ENCODE measurements around the gene KIF3C. TPM values are rescaled to one million over a fixed set of nuclear protein-coding genes. Genes with fewer than 3 reads are reported as not detected.
"Not testable (repeated sequence)": the region's sequence is repeated elsewhere in the genome, so short reads cannot be mapped to it uniquely, and the experiment has no call there.

KIF3C gene
- total and polyA plus RNA-seq, 10 of the 15 experiments (the other 5 are each of a cell fraction or from before 2014, with no cell fraction given) = 0.10 to 0.63 (median 0.46) TPM

- TF ChIP-seq ZNF274 (IDR thresholded peaks at IDR 0.05; ENCODE audit: insufficient read depth, insufficient read length) = no peak
- TF ChIP-seq IKZF1 (conservative IDR thresholded peaks at IDR 0.05) = no peak
- no peak for TF ChIP-seq DPF2 (IDR thresholded peaks at IDR 0.05)
Measured at GRCh38 chr2:25912851-25913695, 69.2 kb downstream of the KIF3C start (continued).

- RAD21 ChIA-PET (ENCODE audit: unreplicated experiment); ATAC-seq; SMC1A ChIA-PET (ENCODE audit: uncharacterized antibody, unreplicated experiment); H2AFZ ChIP-seq (ENCODE audit: control insufficient read depth, low read depth, low read length); H3K4me2 ChIP-seq (ENCODE audit: control insufficient read depth, insufficient read depth); DNase-seq (ENCODE audit: low read depth, low spot score); H3K4me3 ChIP-seq; H3K9ac ChIP-seq (ENCODE audit: control insufficient read depth, insufficient read depth, low read length); CTCF ChIA-PET; H3K9me3 ChIP-seq (replicated peaks; ENCODE audit: control insufficient read depth, insufficient read depth, low read length); in situ Hi-C loops (cut with MboI); BruUV-seq (replicated peaks); H3K36me3 ChIP-seq (ENCODE audit: control insufficient read depth in 2 of 2, insufficient read depth in 2 of 2, low read length in 1 of 2); H4K20me1 ChIP-seq (ENCODE audit: control insufficient read depth, insufficient read depth); H3K4me1 ChIP-seq (ENCODE audit: control insufficient read depth, insufficient read depth, low read length); FAIRE-seq; POLR2A ChIA-PET; intact Hi-C loops (cut with micrococcal nuclease; ENCODE audit: unreplicated experiment); H3K79me2 ChIP-seq (ENCODE audit: control insufficient read depth, insufficient read depth, low read length); H3K27me3 ChIP-seq (replicated peaks in 1 of 2; ENCODE audit: control insufficient read depth in 2 of 2, insufficient read depth in 2 of 2, low read length in 1 of 2); H3K27ac ChIP-seq (ENCODE audit: control insufficient read depth, insufficient read depth): not testable (repeated sequence)
- WGBS (ENCODE audit: insufficient coverage, insufficient replicate concordance, low lambda C conversion rate, missing lambda C conversion rate) = 33% methylated on average over 3 of the region's 5 CpGs
Measured at GRCh38 chr2:25909574-25909973, 72.7 kb downstream of the KIF3C start.

GRCh38 chr2:25905126-25905525 lies 77.2 kb downstream of the KIF3C start:
- ATAC-seq (no peak), DNase-seq (ENCODE audit: low read depth, low spot score) (no peak), FAIRE-seq (no peak)
- in situ Hi-C loops (cut with MboI) = no loop called here
- Histone ChIP-seq H3K4me3 (no peak overlapping the region), H3K79me2 (ENCODE audit: control insufficient read depth, insufficient read depth, low read length) (no peaks in the 10 kb centered on the region), H3K9ac (ENCODE audit: control insufficient read depth, insufficient read depth, low read length) (no peak overlapping the region), H3K27me3 (replicated peaks in 1 of 2; ENCODE audit: control insufficient read depth in 2 of 2, insufficient read depth in 2 of 2, low read length in 1 of 2) (no peaks in the 10 kb centered on the region; a peak in 1 of 4 replicates), H2AFZ (ENCODE audit: control insufficient read depth, low read depth, low read length) (no peak overlapping the region), H3K27ac (ENCODE audit: control insufficient read depth, insufficient read depth) (no peak overlapping the region), H3K4me1 (ENCODE audit: control insufficient read depth, insufficient read depth, low read length) (no peaks in the 10 kb centered on the region), H4K20me1 (ENCODE audit: control insufficient read depth, insufficient read depth) (no peaks in the 10 kb centered on the region), H3K9me3 (replicated peaks; ENCODE audit: control insufficient read depth, insufficient read depth, low read length) (no peaks in the 10 kb centered on the region), H3K4me2 (ENCODE audit: control insufficient read depth, insufficient read depth) (no peak overlapping the region), H3K36me3 (ENCODE audit: control insufficient read depth in 2 of 2, insufficient read depth in 2 of 2, low read length in 1 of 2) (no peaks in the 10 kb centered on the region)
- ChIA-PET SMC1A (ENCODE audit: uncharacterized antibody, unreplicated experiment) (interaction anchor here (1.0 kb wide), 1 partner anchor 13 kb away, joined by 3 read pairs; no protein-coding TSS in a partner anchor), CTCF (interaction anchor here (1.3 kb wide), 1 partner anchor 53 kb away, joined by 3 read pairs; no protein-coding TSS in a partner anchor), RAD21 (ENCODE audit: unreplicated experiment) (no interaction called here), POLR2A (no interaction called here)
- 93% methylated on average over 2 of the region's 2 CpGs for WGBS (ENCODE audit: insufficient coverage, insufficient replicate concordance, low lambda C conversion rate, missing lambda C conversion rate)
- BruUV-seq (replicated peaks) = no TSS peak
- intact Hi-C loops (cut with micrococcal nuclease; ENCODE audit: unreplicated experiment) = no loop called here
- TF ChIP-seq FOS (IDR thresholded peaks at IDR 0.05; ENCODE audit: borderline replicate concordance, extremely low read depth, insufficient read length) (no peak), ZBED1 (IDR thresholded peaks at IDR 0.05; ENCODE audit: borderline replicate concordance) (no peak), NKRF (conservative IDR thresholded peaks at IDR 0.05) (no peak), HDAC6 (IDR thresholded peaks at IDR 0.05; ENCODE audit: unreplicated experiment) (no peak), GATAD2B (conservative IDR thresholded peaks at IDR 0.05; ENCODE audit: low read depth) (no peak), SUZ12 (IDR thresholded peaks at IDR 0.05; ENCODE audit: unreplicated experiment) (no peak), CBX5 (IDR thresholded peaks at IDR 0.05; ENCODE audit: low read depth) (no peak), JUND (IDR thresholded peaks at IDR 0.05; ENCODE audit: low read depth, low read length) (no peak), ZNF207 (IDR thresholded peaks at IDR 0.05; ENCODE audit: borderline replicate concordance) (no peak), POLR2A (IDR thresholded peaks at IDR 0.05; ENCODE audit: low read depth, low read length) (no peak), HCFC1 (IDR thresholded peaks at IDR 0.05; ENCODE audit: low read length) (no peak), ATF3 (IDR thresholded peaks at IDR 0.05; ENCODE audit: borderline replicate concordance, extremely low read depth, low read depth, low read length) (no peak)

All from GM12878 (cell line).